Adipocyte (in vitro differentiated cells): ENCODE data around the gene UBA3.

Experiments
- DNase-seq: peaks from one replicate; pipeline ENCODE4 v3.0.0-alpha.2; 2015; ENCODE audit warnings: low read depth
- H3K27me3 ChIP-seq: replicated peaks from 2 replicates; pipeline ENCODE4 v1.7.0; 2013; ENCODE audit warnings: mild to moderate bottlenecking, low read length, moderate library complexity; ENCODE audit not compliant: control insufficient read depth, insufficient read depth
- H3K36me3 ChIP-seq: 2 replicates; pipeline ENCODE4 v1.7.0; 2013; ENCODE audit warnings: low read length, mild to moderate bottlenecking, moderate library complexity; ENCODE audit not compliant: control insufficient read depth, insufficient read depth, severe bottlenecking
- H3K4me1 ChIP-seq: 2 replicates; pipeline ENCODE4 v1.7.0; 2013; ENCODE audit warnings: mild to moderate bottlenecking, low read length, moderate library complexity; ENCODE audit not compliant: control insufficient read depth, insufficient read depth
- H3K4me3 ChIP-seq: 2 replicates; pipeline ENCODE4 v1.7.0; 2013; ENCODE audit warnings: mild to moderate bottlenecking, low read length, moderate library complexity
- H3K9ac ChIP-seq: 2 replicates; pipeline ENCODE4 v1.7.0; 2013; ENCODE audit warnings: mild to moderate bottlenecking, low read length, moderate library complexity
- H3K9me3 ChIP-seq: 2 replicates; pipeline ENCODE4 v1.7.0; 2013; ENCODE audit warnings: mild to moderate bottlenecking, low read length, moderate library complexity; ENCODE audit not compliant: control insufficient read depth

UBA3 gene

GRCh38 chr3:69065318-69065964, 14.7 kb downstream of the UBA3 start:
- Histone ChIP-seq H3K4me1 (peaks cover 10% of the 10 kb centered on the region), H3K4me3 (no peak overlapping the region), H3K36me3 (peaks cover 46% of the 10 kb centered on the region)

GRCh38 chr3:69063636-69064035, 16.5 kb downstream of the UBA3 start:
- Histone ChIP-seq H3K36me3 (peaks cover 61% of the 10 kb centered on the region), H3K9me3 (no peaks in the 10 kb centered on the region)

More at GRCh38 chr3:69065318-69065964, 14.7 kb downstream of the UBA3 start:
- Histone ChIP-seq H3K9me3 (no peaks in the 10 kb centered on the region), H3K9ac (no peak overlapping the region), H3K27me3 (no peaks in the 10 kb centered on the region)
- DNase-seq: no peak

GRCh38 chr3:69059688-69060087, 20.5 kb downstream of the UBA3 start:
- Histone ChIP-seq H3K36me3 (peaks cover 82% of the 10 kb centered on the region), H3K9ac (no peak overlapping the region), H3K4me1 (peaks cover 5% of the 10 kb centered on the region)

More at GRCh38 chr3:69063636-69064035, 16.5 kb downstream of the UBA3 start:
- no peak overlapping the region for H3K9ac ChIP-seq
- no peak for DNase-seq
- peaks cover 5% of the 10 kb centered on the region for H3K4me1 ChIP-seq
- H3K27me3 ChIP-seq: no peaks in the 10 kb centered on the region
- no peak overlapping the region for H3K4me3 ChIP-seq

GRCh38 chr3:69058947-69059224, 21.3 kb downstream of the UBA3 start:
- peaks cover 89% of the 10 kb centered on the region for H3K36me3 ChIP-seq
- no peak for DNase-seq
- no peak overlapping the region for H3K4me3 ChIP-seq
- no peaks in the 10 kb centered on the region for H3K4me1 ChIP-seq
- no peaks in the 10 kb centered on the region for H3K27me3 ChIP-seq
- H3K9ac ChIP-seq: no peak overlapping the region
- no peaks in the 10 kb centered on the region for H3K9me3 ChIP-seq

More at GRCh38 chr3:69059688-69060087, 20.5 kb downstream of the UBA3 start:
- Histone ChIP-seq H3K9me3 (no peaks in the 10 kb centered on the region), H3K4me3 (no peak overlapping the region), H3K27me3 (no peaks in the 10 kb centered on the region)
- DNase-seq: no peak

- Histone ChIP-seq H3K9ac (no peak overlapping the region), H3K9me3 (no peaks in the 10 kb centered on the region), H3K27me3 (no peaks in the 10 kb centered on the region), H3K4me3 (no peak overlapping the region), H3K4me1 (no peaks in the 10 kb centered on the region), H3K36me3 (peaks cover 94% of the 10 kb centered on the region)
- DNase-seq: no peak
Observed at GRCh38 chr3:69058180-69058946, 21.8 kb downstream of the UBA3 start.

GRCh38 chr3:69052472-69052898, 27.7 kb downstream of the UBA3 start:
- H3K27me3 ChIP-seq: no peaks in the 10 kb centered on the region
- no peak for DNase-seq
- peaks cover 20% of the 10 kb centered on the region for H3K4me1 ChIP-seq
- peak overlapping the region; percentile 94 for H3K4me3 ChIP-seq
- peak overlapping the region; percentile 97 for H3K9ac ChIP-seq
- peaks cover 50% of the 10 kb centered on the region for H3K36me3 ChIP-seq
- H3K9me3 ChIP-seq: no peaks in the 10 kb centered on the region

GRCh38 chr3:69051756-69052471, 28.3 kb downstream of the UBA3 start, which contains the start of gene TMF1:
Gene TMF1 (minus strand): TSS chr3:69052333. CDS start chr3:69052086, 247 bp downstream.
- DNase-seq: peak; percentile 100
- Histone ChIP-seq H3K27me3 (no peaks in the 10 kb centered on the region), H3K9me3 (no peaks in the 10 kb centered on the region), H3K4me1 (peaks cover 23% of the 10 kb centered on the region), H3K4me3 (peak within 1 kb of the TSS; percentile 94), H3K9ac (peak within 1 kb of the TSS; percentile 97), H3K36me3 (peaks cover 50% of the 10 kb centered on the region)

GRCh38 chr3:69048990-69049389, 31.2 kb downstream of the UBA3 start:
- Histone ChIP-seq H3K27me3 (no peaks in the 10 kb centered on the region), H3K36me3 (peaks cover 45% of the 10 kb centered on the region), H3K9me3 (no peaks in the 10 kb centered on the region), H3K9ac (peak overlapping the region; percentile 16), H3K4me3 (no peak overlapping the region), H3K4me1 (peaks cover 38% of the 10 kb centered on the region)
- DNase-seq: no peak

GRCh38 chr3:69044608-69045007, 35.6 kb downstream of the UBA3 start:
- Histone ChIP-seq H3K9ac (no peak overlapping the region), H3K4me1 (peaks cover 25% of the 10 kb centered on the region), H3K4me3 (no peak overlapping the region), H3K9me3 (no peaks in the 10 kb centered on the region), H3K27me3 (no peaks in the 10 kb centered on the region), H3K36me3 (peaks cover 78% of the 10 kb centered on the region)
- DNase-seq: peak; percentile 56

- Histone ChIP-seq H3K4me1 (peaks cover 6% of the 10 kb centered on the region), H3K4me3 (no peak overlapping the region), H3K9ac (no peak overlapping the region), H3K9me3 (no peaks in the 10 kb centered on the region), H3K36me3 (peaks cover 97% of the 10 kb centered on the region), H3K27me3 (no peaks in the 10 kb centered on the region)
- peak; percentile 53 for DNase-seq
Observed at GRCh38 chr3:69033470-69033869, 46.7 kb downstream of the UBA3 start.

GRCh38 chr3:69032737-69033136, 47.4 kb downstream of the UBA3 start:
- DNase-seq: no peak
- Histone ChIP-seq H3K9me3 (no peaks in the 10 kb centered on the region), H3K27me3 (no peaks in the 10 kb centered on the region), H3K4me3 (no peak overlapping the region), H3K4me1 (peaks cover 14% of the 10 kb centered on the region), H3K36me3 (peaks cover 96% of the 10 kb centered on the region), H3K9ac (no peak overlapping the region)
